DOHH2 (cell line): ENCODE measurements around the gene KIT.
"Not testable (repeated sequence)": the region's sequence is repeated elsewhere in the genome, so short reads cannot be mapped to it uniquely, and the experiment has no call there.

Experiments
- H3F3A ChIP-seq: fragments of 200-600 bp; sonication (generic), shearing (Covaris generic); 2 replicates; pipeline ENCODE4 v1.6.0; 2016; ENCODE audit warnings: antibody characterized with exemption, mild to moderate bottlenecking; ENCODE audit not compliant: control insufficient read depth, insufficient read depth
- H3K27ac ChIP-seq: fragments of 200-600 bp; sonication (generic); 2 replicates; pipeline ENCODE4 v1.5.1; 2014; ENCODE audit warnings: low read depth, mild to moderate bottlenecking, low read length, moderate library complexity
- H3K27me3 ChIP-seq: fragments of 200-600 bp; sonication (generic); 2 replicates; pipeline ENCODE4 v1.6.1; 2014; ENCODE audit warnings: mild to moderate bottlenecking, low read length, mixed read lengths; ENCODE audit not compliant: control insufficient read depth
- H3K36me3 ChIP-seq: fragments of 200-600 bp; sonication (generic); 2 replicates; pipeline ENCODE4 v1.6.1; 2014; ENCODE audit warnings: mild to moderate bottlenecking, low read length, moderate library complexity, mixed read lengths; ENCODE audit not compliant: control insufficient read depth
- H3K4me1 ChIP-seq: fragments of 200-600 bp; sonication (generic); 2 replicates; pipeline ENCODE4 v1.6.1; 2014; ENCODE audit warnings: mild to moderate bottlenecking, low read length, mixed read lengths; ENCODE audit not compliant: control insufficient read depth
- H3K4me2 ChIP-seq: fragments of 200-600 bp; sonication (generic); 2 replicates; pipeline ENCODE4 v1.6.0; 2014; ENCODE audit warnings: mild to moderate bottlenecking, low read length, moderate library complexity
- H3K4me3 ChIP-seq: fragments of 200-600 bp; sonication (generic); 2 replicates; pipeline ENCODE4 v1.5.1; 2014; ENCODE audit warnings: mild to moderate bottlenecking, low read length, mixed read lengths
- H3K79me2 ChIP-seq: fragments of 200-600 bp; sonication (generic); 2 replicates; pipeline ENCODE4 v1.6.1; 2014; ENCODE audit warnings: mild to moderate bottlenecking, low read length, mixed read lengths; ENCODE audit not compliant: control insufficient read depth
- H3K9me2 ChIP-seq: fragments of 200-600 bp; sonication (generic); replicated peaks from 2 replicates; pipeline ENCODE4 v1.6.1; 2014; ENCODE audit warnings: mild to moderate bottlenecking, low read length, mixed read lengths; ENCODE audit not compliant: control insufficient read depth
- H3K9me3 ChIP-seq: fragments of 200-600 bp; sonication (generic); 2 replicates; pipeline ENCODE4 v1.6.1; 2014; ENCODE audit warnings: antibody characterized with exemption, low read length, mixed read lengths; ENCODE audit not compliant: control insufficient read depth, insufficient read depth
- H4K20me1 ChIP-seq: fragments of 200-600 bp; sonication (generic); 2 replicates; pipeline ENCODE4 v1.6.0; 2014; ENCODE audit warnings: low read depth, mild to moderate bottlenecking, antibody characterized with exemption, low read length, moderate library complexity; ENCODE audit not compliant: control insufficient read depth, insufficient read depth
- EZH2phosphoT487 ChIP-seq: fragments of 200-600 bp; sonication (generic); IDR thresholded peaks from 2 replicates; pipeline ENCODE4 v1.6.1; 2017; ENCODE audit warnings: borderline replicate concordance, mild to moderate bottlenecking, antibody characterized with exemption, low read length, moderate library complexity, mixed read lengths
- TF ChIP-seq, protein P1 (sequence below): fragments of 200-600 bp; sonication (generic); IDR thresholded peaks from one replicate; pipeline ENCODE4 v1.5.1; 2014; ENCODE audit warnings: antibody characterized with exemption, mild to moderate bottlenecking, low read depth, low read length; ENCODE audit not compliant: poor library complexity, severe bottlenecking

Gene KIT

DNA sequence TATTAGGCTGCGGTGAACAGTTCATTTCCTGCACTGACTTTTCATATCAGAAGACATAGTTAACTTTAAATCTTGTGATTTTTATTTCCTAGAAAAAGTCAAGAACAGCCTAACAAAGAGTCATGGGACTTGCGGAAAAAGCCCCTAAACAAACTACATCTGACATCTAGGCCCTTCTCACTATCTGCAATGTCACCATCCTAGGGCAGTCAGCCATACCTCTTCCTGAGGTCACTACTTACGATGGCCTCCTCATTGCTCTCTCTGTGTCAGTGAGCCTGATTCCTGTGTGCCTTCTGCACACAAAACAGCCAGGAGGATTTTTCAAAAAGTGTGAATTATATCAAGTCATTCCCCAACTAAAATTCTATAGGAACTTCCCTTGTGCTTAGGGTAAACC, 22.4 kb upstream of the KIT start:
- TF ChIP-seq, protein P1, sequence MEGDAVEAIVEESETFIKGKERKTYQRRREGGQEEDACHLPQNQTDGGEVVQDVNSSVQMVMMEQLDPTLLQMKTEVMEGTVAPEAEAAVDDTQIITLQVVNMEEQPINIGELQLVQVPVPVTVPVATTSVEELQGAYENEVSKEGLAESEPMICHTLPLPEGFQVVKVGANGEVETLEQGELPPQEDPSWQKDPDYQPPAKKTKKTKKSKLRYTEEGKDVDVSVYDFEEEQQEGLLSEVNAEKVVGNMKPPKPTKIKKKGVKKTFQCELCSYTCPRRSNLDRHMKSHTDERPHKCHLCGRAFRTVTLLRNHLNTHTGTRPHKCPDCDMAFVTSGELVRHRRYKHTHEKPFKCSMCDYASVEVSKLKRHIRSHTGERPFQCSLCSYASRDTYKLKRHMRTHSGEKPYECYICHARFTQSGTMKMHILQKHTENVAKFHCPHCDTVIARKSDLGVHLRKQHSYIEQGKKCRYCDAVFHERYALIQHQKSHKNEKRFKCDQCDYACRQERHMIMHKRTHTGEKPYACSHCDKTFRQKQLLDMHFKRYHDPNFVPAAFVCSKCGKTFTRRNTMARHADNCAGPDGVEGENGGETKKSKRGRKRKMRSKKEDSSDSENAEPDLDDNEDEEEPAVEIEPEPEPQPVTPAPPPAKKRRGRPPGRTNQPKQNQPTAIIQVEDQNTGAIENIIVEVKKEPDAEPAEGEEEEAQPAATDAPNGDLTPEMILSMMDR, result no peak
- TF ChIP-seq EZH2phosphoT487, result no peak
- no peak overlapping the region for H3K27ac ChIP-seq
- H3K27me3 ChIP-seq, result no peaks in the 10 kb centered on the region
- H4K20me1 ChIP-seq, result no peaks in the 10 kb centered on the region
- H3K36me3 ChIP-seq, result no peaks in the 10 kb centered on the region
- no peaks in the 10 kb centered on the region for H3K9me2 ChIP-seq
- H3K4me3 ChIP-seq, result no peak overlapping the region
- no peak overlapping the region for H3K4me2 ChIP-seq
- H3K9me3 ChIP-seq, result no peaks in the 10 kb centered on the region
- H3K4me1 ChIP-seq, result no peaks in the 10 kb centered on the region
- no peaks in the 10 kb centered on the region for H3F3A ChIP-seq
- no peaks in the 10 kb centered on the region for H3K79me2 ChIP-seq

DNA sequence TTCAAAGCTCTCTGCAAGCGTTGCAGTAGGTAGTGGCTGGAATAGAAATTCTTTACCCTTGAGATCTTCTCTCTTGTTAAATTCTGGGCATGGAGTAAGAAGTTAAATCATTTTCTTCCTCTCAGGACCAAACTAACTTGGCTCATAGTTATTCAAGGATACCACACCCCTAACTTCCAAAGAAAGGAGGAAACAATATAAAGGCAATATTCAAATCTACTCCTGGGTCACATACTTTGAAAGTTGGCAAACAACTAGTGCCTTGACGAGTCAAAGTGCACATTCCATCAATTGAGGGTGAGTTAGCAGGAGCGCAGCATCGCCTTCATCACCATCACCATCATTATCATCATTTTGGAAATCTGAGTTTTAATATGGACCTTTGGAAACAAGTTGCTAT, 20.4 kb upstream of the KIT start:
- Histone ChIP-seq H3K9me3 (no peaks in the 10 kb centered on the region), H3K36me3 (no peaks in the 10 kb centered on the region), H3K9me2 (no peaks in the 10 kb centered on the region), H3K27me3 (no peaks in the 10 kb centered on the region), H4K20me1 (no peaks in the 10 kb centered on the region), H3K27ac (no peak overlapping the region), H3F3A (no peaks in the 10 kb centered on the region), H3K4me2 (no peak overlapping the region), H3K79me2 (no peaks in the 10 kb centered on the region), H3K4me3 (no peak overlapping the region), H3K4me1 (no peaks in the 10 kb centered on the region)
- TF ChIP-seq EZH2phosphoT487, result no peak
- TF ChIP-seq, protein P1, result no peak

DNA sequence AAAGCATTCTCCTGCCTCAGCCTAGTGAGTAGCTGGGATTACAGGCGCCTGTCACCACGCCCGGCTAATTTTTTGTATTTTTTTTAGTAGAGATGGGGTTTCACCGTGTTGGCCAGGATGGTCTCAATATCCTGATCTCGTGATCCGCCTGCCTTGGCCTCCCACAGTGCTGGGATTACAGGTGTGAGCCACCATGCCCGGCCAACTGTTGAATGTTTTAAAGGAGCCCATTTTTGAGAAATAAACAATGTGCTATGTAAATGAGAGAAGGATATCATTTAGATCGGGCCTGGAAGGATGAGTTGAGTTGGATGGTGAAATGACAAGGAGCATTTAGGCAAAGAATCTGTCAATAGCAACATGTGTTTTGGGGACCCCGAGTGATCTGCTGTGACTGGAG, 16.7 kb upstream of the KIT start:
- not testable (repeated sequence) for H3K9me3 ChIP-seq, H3K9me2 ChIP-seq, H3K27ac ChIP-seq, H3K4me1 ChIP-seq, H3F3A ChIP-seq, H4K20me1 ChIP-seq, H3K36me3 ChIP-seq, H3K4me3 ChIP-seq, H3K4me2 ChIP-seq, H3K27me3 ChIP-seq, H3K79me2 ChIP-seq

DNA sequence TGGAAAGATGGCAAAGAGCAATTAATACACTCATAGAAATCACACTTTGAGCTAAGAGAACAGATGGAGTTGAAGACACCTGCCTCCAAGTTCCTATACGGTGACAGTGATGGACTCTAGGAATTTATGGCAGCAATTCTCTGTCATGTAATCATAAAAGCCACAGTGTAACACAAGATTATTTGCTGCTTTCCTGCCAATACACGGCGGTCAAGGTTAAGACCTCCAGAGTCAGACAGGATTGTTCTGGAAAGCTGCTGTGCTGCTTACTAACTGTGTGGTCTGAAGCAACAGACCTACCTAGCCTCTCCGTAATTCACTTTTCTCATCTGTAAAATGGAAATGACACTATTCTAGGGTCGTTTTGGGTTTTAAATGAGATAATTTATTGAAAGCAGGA, 14.6 kb upstream of the KIT start:
- Histone ChIP-seq H3K4me1 (no peaks in the 10 kb centered on the region), H3F3A (no peaks in the 10 kb centered on the region), H3K79me2 (no peaks in the 10 kb centered on the region), H3K9me2 (no peaks in the 10 kb centered on the region), H4K20me1 (no peaks in the 10 kb centered on the region), H3K4me2 (no peak overlapping the region), H3K27ac (no peak overlapping the region), H3K4me3 (no peak overlapping the region), H3K9me3 (no peaks in the 10 kb centered on the region), H3K27me3 (no peaks in the 10 kb centered on the region), H3K36me3 (no peaks in the 10 kb centered on the region)
- no peak for TF ChIP-seq EZH2phosphoT487
- TF ChIP-seq, protein P1, result no peak
